HG02763 (cell line): ENCODE data around the gene AAR2.

Experiments
- ATAC-seq: cut with Tn5 transposase; IDR thresholded peaks from one replicate; pipeline ENCODE4 v1.9.1; 2021; ENCODE audit warnings: mild to moderate bottlenecking, moderate library complexity; ENCODE audit not compliant: unreplicated experiment

AAR2 gene

GRCh38 chr20:36275441-36276189, 39.3 kb downstream of the AAR2 start:
- ATAC-seq, result no peak

DNA sequence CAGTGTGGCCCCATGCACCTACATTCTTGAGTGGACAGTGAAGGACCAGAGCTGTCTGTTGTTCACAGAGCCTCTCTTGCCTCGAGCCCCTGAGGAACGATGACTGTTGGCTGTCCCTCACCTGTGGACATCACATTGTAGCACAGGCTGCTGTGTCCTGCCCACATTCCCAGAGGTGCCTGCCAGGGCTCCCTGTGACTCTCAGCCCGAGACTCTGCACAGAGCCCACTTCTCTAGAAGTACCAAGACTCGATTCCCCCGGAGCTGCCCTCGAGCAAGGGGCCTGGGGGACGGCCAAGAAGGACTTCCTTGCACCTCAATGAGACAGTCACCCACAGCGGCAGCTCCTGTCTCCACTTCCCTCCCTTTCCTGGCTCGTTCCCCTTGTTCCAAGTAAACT, 41.3 kb downstream of the AAR2 start:
- ATAC-seq, result no peak

GRCh38 chr20:36279362-36279761, 43.1 kb downstream of the AAR2 start:
- no peak for ATAC-seq

GRCh38 chr20:36279776-36280175, 43.5 kb downstream of the AAR2 start:
- ATAC-seq, result no peak

GRCh38 chr20:36281785-36282380, 45.6 kb downstream of the AAR2 start:
- no peak for ATAC-seq

DNA sequence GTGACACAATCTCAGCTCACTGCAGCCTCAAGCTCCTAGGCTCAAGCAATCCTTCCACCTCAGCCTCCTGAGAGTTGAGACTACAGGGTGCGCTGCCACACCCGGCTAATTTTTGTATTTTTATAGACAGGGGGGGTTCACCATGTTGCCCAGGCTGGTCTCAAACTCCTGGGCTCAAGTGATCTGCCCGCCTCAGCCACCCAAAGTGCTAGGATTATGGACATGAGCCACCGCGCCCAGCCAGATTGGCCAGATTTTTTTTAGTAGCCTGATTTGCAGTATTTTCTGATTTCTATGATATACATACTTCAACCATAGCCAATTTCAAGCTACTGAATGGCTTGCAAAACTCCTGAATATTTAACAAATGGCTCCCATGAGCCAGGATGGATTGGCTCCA, 48.5 kb downstream of the AAR2 start:
- ATAC-seq, result no peak

DNA sequence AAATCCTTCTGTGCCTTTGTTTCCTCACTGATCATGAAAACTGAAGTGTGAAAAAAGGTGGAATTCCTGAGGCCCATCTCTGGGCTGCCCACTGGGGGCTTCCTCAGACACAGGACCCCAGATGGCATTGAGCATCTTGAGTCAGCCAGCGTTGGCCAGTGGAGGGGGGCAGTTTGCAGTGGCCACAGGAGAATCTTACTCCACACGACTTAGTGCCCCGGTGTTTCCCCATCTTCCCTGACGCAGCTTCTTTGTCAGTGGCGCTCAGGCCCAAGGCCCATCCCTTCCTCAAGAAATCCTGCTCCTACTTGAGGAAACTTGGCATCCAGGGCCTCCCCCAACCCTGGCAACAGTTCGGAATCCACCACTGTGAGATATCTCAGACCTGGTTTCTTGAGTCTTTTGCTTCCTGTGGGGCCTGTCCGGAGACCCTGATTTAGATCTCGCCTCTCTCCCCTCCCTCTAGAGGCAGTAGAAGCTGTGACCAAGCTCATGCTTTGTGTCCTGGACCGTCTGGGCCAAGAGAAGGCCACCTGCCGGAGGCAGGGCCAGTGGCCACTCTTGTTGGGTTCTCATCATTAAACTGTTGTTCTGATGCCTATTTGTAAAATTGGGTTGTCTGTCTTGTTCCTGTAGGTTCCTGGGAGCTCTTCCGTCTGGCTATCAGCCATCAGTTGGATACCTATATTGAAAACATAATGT, 49.6 kb downstream of the AAR2 start:
- no peak for ATAC-seq

DNA sequence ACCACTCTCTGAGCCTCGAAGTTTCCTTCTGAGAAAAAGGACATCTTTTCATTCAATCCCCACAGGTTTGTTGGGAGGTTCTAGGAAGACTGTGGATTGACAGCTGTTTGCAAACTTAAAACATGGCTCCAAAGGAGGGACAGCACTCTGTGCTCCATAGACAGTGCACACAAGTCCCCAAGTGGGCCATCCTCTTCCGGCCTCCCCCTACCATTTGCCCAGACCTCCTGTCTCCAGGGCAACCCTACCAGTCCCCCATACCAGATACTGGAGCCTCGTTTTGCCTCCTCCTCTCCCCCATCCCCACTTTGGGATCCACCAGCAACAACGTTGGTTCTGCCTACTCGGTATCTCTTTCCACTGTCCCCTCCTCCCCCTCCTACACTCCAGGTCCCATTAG, 61.4 kb downstream of the AAR2 start:
- no peak for ATAC-seq

DNA sequence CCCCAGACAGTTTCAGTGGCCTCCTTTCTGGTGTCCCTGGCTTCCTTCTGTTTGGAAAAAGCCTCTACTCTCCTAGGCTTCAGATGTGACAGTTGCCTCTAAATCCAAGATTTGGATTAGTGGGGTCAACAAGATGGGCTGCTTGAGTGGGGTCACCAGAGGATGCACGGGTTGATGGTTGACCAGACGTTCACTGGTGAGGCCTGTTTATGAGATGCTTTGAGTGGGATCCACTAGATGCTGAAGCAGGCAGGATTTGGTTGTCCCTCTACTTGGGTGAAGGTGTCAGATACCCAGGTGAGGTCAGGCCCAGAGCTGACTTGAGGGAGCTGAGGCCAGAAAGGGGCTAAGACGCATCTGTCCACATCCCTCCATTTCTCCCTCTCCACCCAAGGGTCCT, 61.8 kb downstream of the AAR2 start:
- no peak for ATAC-seq

- ATAC-seq, result no peak
Measured at GRCh38 chr20:36298795-36299339, 62.6 kb downstream of the AAR2 start.

- no peak for ATAC-seq
Measured at GRCh38 chr20:36299459-36299858, 63.2 kb downstream of the AAR2 start.

DNA sequence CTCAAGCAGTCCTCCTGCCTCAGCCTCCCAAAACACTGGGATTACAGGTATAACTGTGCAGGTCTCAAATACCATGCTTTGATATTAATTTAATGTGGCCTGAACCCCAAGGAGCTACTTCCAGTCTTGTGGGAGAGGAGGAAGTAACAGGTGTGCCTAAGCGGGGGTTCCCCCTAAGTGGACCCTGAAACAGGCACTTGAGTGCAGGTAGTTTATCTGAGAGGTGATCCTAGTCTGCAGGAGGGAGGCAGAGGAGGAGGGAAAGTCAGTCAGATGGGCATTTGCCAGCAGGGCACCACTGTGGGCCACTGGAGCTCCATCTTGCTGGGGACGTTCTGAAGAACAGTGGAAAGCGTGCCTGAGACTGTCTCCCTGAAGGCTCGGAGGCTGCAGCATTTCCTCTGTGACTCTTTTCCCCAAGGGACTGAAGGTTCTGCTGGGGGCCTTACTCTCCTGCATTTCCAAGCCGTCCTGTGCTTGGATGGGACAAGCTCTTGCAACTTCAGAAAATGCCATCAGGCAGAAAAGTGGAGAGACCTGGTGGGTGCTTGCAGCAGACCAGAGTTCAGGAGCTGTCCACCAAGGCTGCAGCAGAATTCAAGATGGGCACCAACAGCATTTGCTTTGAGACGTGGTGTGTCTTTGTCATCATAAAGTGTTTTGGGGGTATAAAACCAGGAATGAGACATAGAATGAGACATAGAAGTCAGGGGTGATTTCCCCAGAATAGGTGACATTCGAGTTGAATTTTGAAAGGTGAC, 65.3 kb downstream of the AAR2 start:
- no peak for ATAC-seq

- ATAC-seq, result no peak
Measured at GRCh38 chr20:36303020-36303595, 66.8 kb downstream of the AAR2 start.

DNA sequence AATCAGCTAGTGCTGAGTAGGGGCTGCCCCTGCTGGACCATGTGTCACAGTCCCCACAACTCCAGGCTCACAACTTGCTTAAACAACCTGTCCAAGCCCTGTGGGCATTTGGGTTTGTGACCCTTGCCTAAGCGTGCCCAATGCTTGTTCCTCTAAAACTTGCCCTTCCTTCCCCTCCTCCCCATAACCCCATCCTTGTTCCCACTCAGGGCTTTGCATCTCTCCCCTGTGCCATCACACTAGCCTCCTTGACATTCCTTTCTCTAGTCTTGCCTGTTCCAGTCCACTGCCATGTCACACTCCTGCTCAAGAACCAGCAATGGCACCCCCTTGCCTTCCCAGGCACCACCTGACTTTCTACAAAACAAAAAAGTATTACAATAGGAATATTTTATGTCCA, 67.6 kb downstream of the AAR2 start:
- no peak for ATAC-seq

GRCh38 chr20:36304786-36305495, 68.7 kb downstream of the AAR2 start:
- no peak for ATAC-seq

- no peak for ATAC-seq
Measured at GRCh38 chr20:36305602-36306551, 69.6 kb downstream of the AAR2 start, which contains the start of gene DLGAP4. DLGAP4 (plus strand) TSS chr20:36306339; CDS start chr20:36431718, 125,379 bp downstream.
